Pancreas (tissue), 10 donors: Measurements from ENCODE around the gene ZC3H18. TPM values are rescaled to one million over a fixed set of nuclear protein-coding genes. Genes with fewer than 3 reads are reported as not detected.
A peak's percentile ranks its signal among the peaks of the same experiment; 100 is the strongest.

Experiments
- ATAC-seq, 4 donors: fragments of 200-7000 bp; cut with Tn5 transposase; one replicate each; pipeline versions ENCODE4 v1.8.0 to v1.9.1; 2020; ENCODE audit warnings: mild to moderate bottlenecking in 4 of 4, moderate library complexity in 4 of 4
- DNase-seq, 6 donors: peaks; one replicate each; pipeline ENCODE4 v3.0.0-alpha.2; 2020
- FAIRE-seq: peaks from 2 replicates; lab custom pipeline; 2012; peaks lifted over from hg19 to GRCh38; lab: Jason Lieb, UNC
- H3K27ac ChIP-seq, 4 donors: fragments of 200-600 bp; sonication (generic); 1 replicate in 3 of 4; 2 replicates in 1 of 4; pipeline versions ENCODE4 v1.5.0 to v1.8.0; 2020
- H3K27me3 ChIP-seq, 4 donors: fragments of 200-600 bp; one replicate each; pipeline ENCODE4 v1.8.0; 2021
- H3K36me3 ChIP-seq, 3 donors: fragments of 200-600 bp; sonication (generic) in 1 of 3; one replicate each; pipeline versions ENCODE4 v1.5.0 to v1.8.0; 2020 to 2021
- H3K4me1 ChIP-seq, 3 donors: fragments of 200-600 bp; one replicate each; pipeline ENCODE4 v1.8.0; 2021
- H3K4me3 ChIP-seq, 4 donors: fragments of 200-600 bp; sonication (generic) in 2 of 4; one replicate each; pipeline versions ENCODE4 v1.5.0 to v1.8.0; 2020 to 2021
- H3K9me3 ChIP-seq, 4 donors: fragments of 200-600 bp; one replicate each; pipeline ENCODE4 v1.8.0; 2021
- CTCF ChIP-seq, 4 donors: fragments of 200-600 bp; sonication (generic) in 3 of 4; IDR thresholded peaks; one replicate each; pipeline versions ENCODE4 v1.5.0 to v1.8.0; 2021; ENCODE audit warnings: antibody characterized with exemption in 4 of 4
- WGBS, 2 donors: extraction: QIAGEN DNeasy Blood & Tissue Kit; methylation state at CpG; one replicate each; pipeline ENCODE4 v1.1.7; 2013; 5-methylcytosine and 5-hydroxymethylcytosine counted together
- intact Hi-C, 3 donors: fragments of 100-400 bp; cut with DNase I; formaldehyde crosslinking; loops; one replicate each; pipeline versions ENCODE4 v1.11.1 to v1.14.2; 2022
- polyA plus RNA-seq, 2 donors: library from polyadenylated mRNA; stranded (reverse); fragments of 200-250 nt; gene quantifications; one replicate each; pipeline ENCODE4 v1.2.3, GENCODE V29; 2013
- total RNA-seq, 6 donors: library from RNA; stranded (reverse); fragmentation: NEBNext Ultra II Directional in 4 of 6; extraction: Animal tissue kit (Norgen Biotek cat#: 25700) in 4 of 6; gene quantifications; one replicate each; pipeline versions ENCODE4 v1.2.1 to v1.2.4, GENCODE V29; 2021 to 2023
- donor health status: healthy with polysubstance abuse.
- donor health status: DM: no; HTN: no; CAD: no; lungs with moderate emphysema.
- donor health status: DM: no; HTN: no; CAD: no.
- donor health status: control.
- donor health status: control.
- donor health status: Bipolar disorder and iron deficiency.
- donor health status: DM: yes; HTN: yes; CAD: no.
- donor health status: DM: no; HTN: no; CAD: no.
- donor health status: DM: no; HTN: no; CAD: no.
- donor health status: DM: yes; HTN: yes; CAD: no.

The ZC3H18 gene
- total and polyA plus RNA-seq, 8 donors, result 12.2 to 27.6 (median 16.8) TPM

GRCh38 chr16:88614818-88615580 is 44.8 kb downstream of the ZC3H18 start:
- Histone ChIP-seq H3K27me3 (no peaks in the 10 kb centered on the region), H3K27ac (peak overlapping the region in 1 of 4 donors; percentile 74), H3K4me3 (no peak overlapping the region), H3K9me3 (no peaks in the 10 kb centered on the region), H3K36me3 (peaks cover 0 to 8% (median 0%) of the 10 kb centered on the region in 3 donors), H3K4me1 (peaks cover 26 to 44% (median 34%) of the 10 kb centered on the region in 3 donors)
- DNase-seq (peak in 2 of 6 donors; percentile 59 to 65), FAIRE-seq (no peak), ATAC-seq (peak in 2 of 4 donors; percentile 7 to 17)
- TF ChIP-seq CTCF (IDR thresholded peaks at IDR 0.05), result no peak
- WGBS, 2 donors, result 55 to 57% methylated on average over 19 of the region's 19 CpGs
- intact Hi-C loops, result no loop called here

- H3K27me3 ChIP-seq, result no peaks in the 10 kb centered on the region
- DNase-seq, result peak; percentile 95 to 98 (median 96)
- intact Hi-C loops, result no loop called here
Observed at GRCh38 chr16:88616320-88616719, 46.1 kb downstream of the ZC3H18 start.

GRCh38 chr16:88616736-88617135 is 46.5 kb downstream of the ZC3H18 start:
- H3K4me3 ChIP-seq, result no peak overlapping the region
- WGBS, 2 donors, result 57 to 59% methylated on average over 12 of the region's 12 CpGs
- no peaks in the 10 kb centered on the region for H3K36me3 ChIP-seq
- no peaks in the 10 kb centered on the region for H3K27me3 ChIP-seq
- ATAC-seq (peak in 3 of 4 donors; percentile 1 to 5 (median 3)), DNase-seq (peak in 1 of 6 donors; percentile 76), FAIRE-seq (no peak)
- peaks cover 26 to 44% (median 34%) of the 10 kb centered on the region in 3 donors for H3K4me1 ChIP-seq
- H3K9me3 ChIP-seq, result no peaks in the 10 kb centered on the region
- TF ChIP-seq CTCF (IDR thresholded peaks at IDR 0.05), result no peak
- intact Hi-C loops, result no loop called here
- peak overlapping the region; percentile 33 to 74 (median 48) for H3K27ac ChIP-seq

More at GRCh38 chr16:88616320-88616719, 46.1 kb downstream of the ZC3H18 start:
- Histone ChIP-seq H3K4me3 (no peak overlapping the region), H3K36me3 (no peaks in the 10 kb centered on the region), H3K27ac (peak overlapping the region; percentile 33 to 74 (median 48)), H3K4me1 (peaks cover 26 to 44% (median 34%) of the 10 kb centered on the region in 3 donors), H3K9me3 (no peaks in the 10 kb centered on the region)
- ATAC-seq (peak; percentile 89 to 96 (median 92)), FAIRE-seq (no peak)
- no peak for TF ChIP-seq CTCF (IDR thresholded peaks at IDR 0.05)
- 13 to 17% methylated on average over 13 of the region's 13 CpGs for WGBS, 2 donors

GRCh38 chr16:88617268-88618031 is 47.2 kb downstream of the ZC3H18 start:
- WGBS, 2 donors, result 74 to 83% methylated on average over 20 of the region's 20 CpGs
- peak overlapping the region in 1 of 4 donors; percentile 74 for H3K27ac ChIP-seq
- intact Hi-C loops, result no loop called here
- ATAC-seq, result no peak
- H3K9me3 ChIP-seq, result no peaks in the 10 kb centered on the region
- FAIRE-seq, result no peak
- no peak for TF ChIP-seq CTCF (IDR thresholded peaks at IDR 0.05)
- no peak for DNase-seq
- no peak overlapping the region for H3K4me3 ChIP-seq
- peaks cover 0 to 7% (median 2%) of the 10 kb centered on the region in 3 donors for H3K36me3 ChIP-seq
- no peaks in the 10 kb centered on the region for H3K27me3 ChIP-seq
- H3K4me1 ChIP-seq, result peaks cover 26 to 44% (median 34%) of the 10 kb centered on the region in 3 donors
